Tibial nerve (tissue), 3 donors: ENCODE data around the gene HES2.

Experiments
- CTCF ChIP-seq, 5 experiments: fragments of 200-600 bp in 3 of 5; fragments of 450-650 bp in 2 of 5; sonication (generic) in 3 of 5; IDR thresholded peaks; one replicate each; pipeline ENCODE4 v1.5.1; 2016 to 2019; ENCODE audit warnings: antibody characterized with exemption in 5 of 5, mild to moderate bottlenecking in 3 of 5, moderate library complexity in 2 of 5
- POLR2A ChIP-seq, 2 donors: fragments of 450-650 bp; IDR thresholded peaks; one replicate each; pipeline ENCODE4 v1.6.1; 2017; ENCODE audit warnings: antibody characterized with exemption in 2 of 2, mild to moderate bottlenecking in 2 of 2, moderate library complexity in 2 of 2

- TF ChIP-seq POLR2A (IDR thresholded peaks at IDR 0.05): no peak
- no peak for TF ChIP-seq CTCF (IDR thresholded peaks at IDR 0.05)
Measured at GRCh38 chr1:6460301-6461050, 40.8 kb upstream of the HES2 start.
